ENCODE measurements around the gene NPR1.
"Not testable (repeated sequence)": the region's sequence is repeated elsewhere in the genome, so short reads cannot be mapped to it uniquely, and the experiment has no call there.

The NPR1 gene

DNA sequence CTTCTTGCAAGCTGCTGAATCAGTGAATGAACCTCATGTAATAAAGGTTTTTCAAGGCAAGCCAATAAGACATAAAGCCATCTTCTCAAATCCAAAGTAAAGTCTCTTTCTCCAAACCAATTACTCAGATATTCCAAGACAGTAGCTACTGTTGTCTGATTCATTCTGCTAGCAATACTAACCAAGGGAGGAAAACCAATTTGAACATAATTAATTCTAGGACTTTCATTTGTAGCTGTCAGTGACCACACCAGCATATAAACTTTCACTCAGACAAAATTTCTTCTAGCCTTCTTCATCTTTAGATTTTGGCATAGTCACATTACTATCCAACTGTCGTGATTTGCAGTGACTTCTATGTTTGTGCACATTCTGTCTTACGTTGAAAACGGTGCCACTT lies 38.8 kb downstream of the NPR1 start:
- no peak overlapping the region for H3K27ac ChIP-seq
- no peak for TF ChIP-seq ZFX (IDR thresholded peaks at IDR 0.05)
- TF ChIP-seq, protein P1, sequence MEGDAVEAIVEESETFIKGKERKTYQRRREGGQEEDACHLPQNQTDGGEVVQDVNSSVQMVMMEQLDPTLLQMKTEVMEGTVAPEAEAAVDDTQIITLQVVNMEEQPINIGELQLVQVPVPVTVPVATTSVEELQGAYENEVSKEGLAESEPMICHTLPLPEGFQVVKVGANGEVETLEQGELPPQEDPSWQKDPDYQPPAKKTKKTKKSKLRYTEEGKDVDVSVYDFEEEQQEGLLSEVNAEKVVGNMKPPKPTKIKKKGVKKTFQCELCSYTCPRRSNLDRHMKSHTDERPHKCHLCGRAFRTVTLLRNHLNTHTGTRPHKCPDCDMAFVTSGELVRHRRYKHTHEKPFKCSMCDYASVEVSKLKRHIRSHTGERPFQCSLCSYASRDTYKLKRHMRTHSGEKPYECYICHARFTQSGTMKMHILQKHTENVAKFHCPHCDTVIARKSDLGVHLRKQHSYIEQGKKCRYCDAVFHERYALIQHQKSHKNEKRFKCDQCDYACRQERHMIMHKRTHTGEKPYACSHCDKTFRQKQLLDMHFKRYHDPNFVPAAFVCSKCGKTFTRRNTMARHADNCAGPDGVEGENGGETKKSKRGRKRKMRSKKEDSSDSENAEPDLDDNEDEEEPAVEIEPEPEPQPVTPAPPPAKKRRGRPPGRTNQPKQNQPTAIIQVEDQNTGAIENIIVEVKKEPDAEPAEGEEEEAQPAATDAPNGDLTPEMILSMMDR (conservative IDR thresholded peaks at IDR 0.05), result no peak

DNA sequence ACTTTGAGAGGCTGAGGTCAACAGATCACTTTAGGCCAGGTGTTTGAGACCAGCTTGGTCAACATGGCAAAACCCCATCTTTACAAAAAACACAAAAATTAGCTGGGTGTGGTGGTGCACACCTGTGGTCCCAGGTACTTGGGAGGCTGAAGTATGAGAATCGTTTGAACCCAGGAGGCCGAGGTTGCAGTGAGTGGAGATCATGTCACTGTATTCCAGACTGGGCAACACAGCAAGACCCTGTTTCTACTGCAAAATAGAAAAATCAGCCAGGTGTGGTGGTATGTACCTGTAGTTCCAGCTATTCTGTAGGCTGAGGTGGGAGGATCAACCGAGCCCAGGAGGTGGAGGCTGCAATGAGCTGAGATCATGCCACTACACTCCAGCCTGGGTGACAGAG lies 45.2 kb downstream of the NPR1 start:
- H3K27ac ChIP-seq, result no peak overlapping the region
- TF ChIP-seq, protein P1 (conservative IDR thresholded peaks at IDR 0.05), result no peak
- TF ChIP-seq ZFX (IDR thresholded peaks at IDR 0.05), result no peak

DNA sequence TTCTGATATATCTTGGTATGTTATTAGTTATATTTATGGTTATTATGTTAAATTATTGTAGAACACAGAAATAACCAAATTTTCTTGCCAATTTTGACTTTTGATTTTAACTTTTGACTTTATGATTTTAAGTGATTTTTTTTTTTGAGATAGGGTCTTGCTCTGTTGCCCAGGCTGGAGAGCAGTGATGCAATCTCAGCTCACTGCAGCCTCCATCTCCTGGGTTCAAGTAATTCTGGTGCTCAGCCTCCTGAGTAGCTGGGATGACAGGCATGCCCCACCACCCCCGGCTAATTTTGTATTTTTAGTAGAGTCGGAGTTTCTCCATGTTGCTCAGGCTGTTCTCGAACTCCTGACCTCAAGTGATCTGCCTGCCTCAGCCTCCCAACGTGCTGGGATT lies 46.1 kb downstream of the NPR1 start:
- not testable (repeated sequence) for H3K27ac ChIP-seq

DNA sequence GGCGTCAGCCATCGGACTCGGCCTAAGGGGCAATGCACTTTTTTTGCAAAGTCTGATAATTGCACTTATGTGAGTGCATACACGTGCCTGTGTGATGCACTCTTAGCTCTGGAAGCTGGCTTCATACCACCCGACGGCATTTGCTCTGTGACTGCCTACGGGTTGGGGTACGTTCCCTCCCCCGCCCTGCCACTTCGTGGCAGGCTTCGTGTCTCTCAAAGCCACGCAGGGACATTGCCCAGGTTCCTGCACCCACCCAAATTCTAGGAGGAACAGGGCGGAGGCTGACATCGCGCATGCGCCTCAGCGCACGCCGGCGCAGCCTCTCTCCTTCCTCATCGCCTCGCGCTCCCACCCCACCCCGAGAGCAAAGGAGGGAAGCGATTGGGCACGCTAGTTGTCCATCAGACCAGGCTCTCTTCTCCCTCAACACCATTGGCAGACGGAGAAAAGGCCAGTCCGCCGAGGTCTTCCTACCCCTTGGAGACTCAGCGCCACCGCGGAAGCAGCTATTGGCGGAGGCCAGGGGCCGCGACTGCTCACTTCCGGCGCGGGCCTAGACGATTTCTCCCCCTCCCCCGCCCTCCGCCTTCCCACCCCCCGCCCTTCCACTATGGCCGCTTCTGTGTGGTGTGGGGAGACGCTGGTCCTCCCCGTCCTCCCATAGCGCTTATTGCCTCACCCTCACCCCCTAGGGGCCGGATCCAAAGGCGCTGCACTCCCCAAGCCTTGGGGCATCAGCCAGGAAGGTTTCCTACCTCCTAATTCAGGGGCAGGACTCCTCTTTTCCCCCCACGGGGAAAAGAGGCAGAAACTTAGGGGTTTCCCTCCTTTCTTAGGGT lies 49.2 kb downstream of the NPR1 start, which contains the start of gene INTS3:
Gene INTS3 (plus strand): TSS at position 588 of the 842 bp plus-strand sequence. CDS start 585 bp downstream, outside the sequence.
- TF ChIP-seq ZFX (IDR thresholded peaks at IDR 0.05), result no peak
- TF ChIP-seq, protein P1 (conservative IDR thresholded peaks at IDR 0.05), result no peak
- H3K27ac ChIP-seq, result peak within 1 kb of the TSS; percentile 99

DNA sequence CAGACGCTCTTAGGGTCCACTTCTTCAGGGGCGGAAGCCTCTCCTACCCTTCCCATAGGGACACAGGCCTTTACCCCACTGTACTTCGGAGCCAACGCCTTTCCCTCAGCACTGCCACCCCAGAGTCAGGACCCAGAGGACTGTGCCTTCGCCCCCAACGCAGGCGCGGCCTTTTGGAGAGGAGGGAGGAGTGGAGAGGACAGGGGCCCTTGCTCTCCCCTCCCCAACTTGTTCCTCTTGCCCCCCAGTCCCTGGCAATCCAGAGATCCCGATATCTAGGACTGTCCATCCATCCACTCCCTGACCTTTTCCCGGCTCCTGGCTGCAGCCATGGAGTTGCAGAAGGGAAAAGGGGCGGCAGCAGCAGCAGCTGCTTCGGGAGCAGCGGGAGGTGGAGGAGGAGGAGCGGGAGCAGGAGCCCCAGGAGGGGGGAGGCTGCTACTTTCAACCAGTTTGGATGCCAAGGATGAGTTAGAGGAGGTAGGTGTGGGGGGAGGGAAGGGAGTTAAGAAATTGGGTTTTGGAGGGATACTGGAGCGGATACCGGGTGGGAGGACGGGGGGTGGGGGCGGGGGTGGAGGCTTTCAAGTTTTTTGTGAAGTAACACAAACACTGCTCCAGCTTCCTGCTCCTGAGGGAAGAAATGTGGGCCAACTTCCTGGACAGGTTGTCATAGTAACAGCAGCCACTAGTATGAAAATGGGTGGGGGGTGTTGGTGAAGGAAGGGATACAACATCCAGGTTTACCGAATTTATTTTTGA lies 50.0 kb downstream of the NPR1 start:
- H3K27ac ChIP-seq, result peak overlapping the region; percentile 99
- TF ChIP-seq ZFX (IDR thresholded peaks at IDR 0.05), result no peak
- TF ChIP-seq, protein P1 (conservative IDR thresholded peaks at IDR 0.05), result no peak

DNA sequence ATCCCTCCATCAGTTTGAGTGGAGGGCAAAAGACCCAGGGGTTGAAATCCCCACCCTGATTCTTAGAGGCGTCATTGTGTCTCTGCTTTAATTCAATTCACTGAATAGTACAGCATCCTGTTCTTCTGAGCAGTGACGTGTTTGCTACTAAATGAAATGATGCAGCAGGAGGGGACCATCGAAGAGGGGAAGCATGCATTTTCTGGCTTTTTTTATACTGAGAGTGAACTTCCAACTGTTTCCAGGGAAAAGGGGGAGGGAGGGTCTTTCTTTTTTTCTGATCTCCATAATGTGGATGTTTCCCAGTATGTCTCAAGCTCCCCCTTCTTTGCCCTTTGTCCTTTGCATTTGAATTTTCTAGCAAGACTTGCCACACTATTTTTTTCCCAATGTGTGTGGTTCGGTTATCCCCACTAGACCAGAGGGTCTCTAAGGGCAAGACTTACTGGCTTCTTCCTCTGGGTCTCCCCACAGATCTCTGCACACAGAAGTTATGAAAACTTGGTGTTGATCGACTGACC lies 52.0 kb downstream of the NPR1 start:
- H3K27ac ChIP-seq, result no peak overlapping the region
- TF ChIP-seq ZFX (IDR thresholded peaks at IDR 0.05), result no peak
- TF ChIP-seq, protein P1 (conservative IDR thresholded peaks at IDR 0.05), result no peak

DNA sequence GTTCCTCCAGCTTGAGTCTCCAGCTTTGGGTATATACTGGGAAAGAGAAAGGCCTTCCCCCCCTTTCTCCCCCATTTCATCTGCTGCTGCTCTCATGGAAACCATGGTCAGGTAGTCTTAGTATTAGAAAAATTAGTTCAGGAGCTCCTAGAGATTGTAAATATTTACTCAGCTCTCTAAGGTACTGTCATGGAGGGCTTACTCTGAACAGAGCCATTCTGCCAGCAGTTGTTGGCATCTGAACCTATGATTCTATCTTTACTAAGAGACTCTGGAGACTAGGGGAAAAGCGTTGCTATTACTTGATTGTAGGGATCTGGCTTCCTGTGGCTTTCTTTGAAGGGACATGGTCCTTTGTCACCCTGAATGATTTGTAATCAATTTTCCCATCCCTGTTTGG lies 55.5 kb downstream of the NPR1 start:
- TF ChIP-seq, protein P1 (conservative IDR thresholded peaks at IDR 0.05), result no peak
- TF ChIP-seq ZFX (IDR thresholded peaks at IDR 0.05), result no peak
- H3K27ac ChIP-seq, result no peak overlapping the region

Data from C4-2B (cell line).